HCT116 (cell line): ENCODE measurements around the gene EPB41L4A.

ENCODE experiments used
- CTCF ChIP-seq, 3 experiments: fragments of 200-600 bp in 1 of 3; sonication (generic) in 1 of 3; IDR thresholded peaks in 2 of 3; conservative IDR thresholded peaks in 1 of 3; 2 replicates each; pipeline ENCODE4 v1.5.1; 2012 to 2017; ENCODE audit warnings: low read depth in 2 of 3, low read length in 2 of 3, antibody characterized with exemption in 1 of 3, borderline replicate concordance in 1 of 3, control low read depth in 1 of 3, mild to moderate bottlenecking in 1 of 3, mixed read lengths in 1 of 3, mixed run types in 1 of 3, moderate library complexity in 1 of 3; ENCODE audit not compliant: insufficient read depth in 1 of 3
- POLR2A ChIP-seq: IDR thresholded peaks from 2 replicates; pipeline ENCODE4 v1.7.0; 2011; ENCODE audit warnings: borderline replicate concordance; ENCODE audit not compliant: insufficient read depth, insufficient read length; ENCODE audit errors: extremely low read depth
- TCF7L2 ChIP-seq: IDR thresholded peaks from 2 replicates; pipeline ENCODE4 v1.7.0; 2011; ENCODE audit warnings: borderline replicate concordance, inconsistent platforms; ENCODE audit not compliant: insufficient read depth, insufficient read length; ENCODE audit errors: extremely low read depth
- YY1 ChIP-seq: IDR thresholded peaks from 2 replicates; pipeline ENCODE4 v1.6.1; 2011; ENCODE audit warnings: low read length, low read depth, moderate library complexity, mild to moderate bottlenecking; ENCODE audit not compliant: insufficient replicate concordance; ENCODE audit errors: extremely low read depth

GRCh38 chr5:112138526-112138925, 280.6 kb downstream of the EPB41L4A start:
- TF ChIP-seq CTCF (IDR thresholded peaks at IDR 0.05 in 2 of 3, conservative IDR thresholded peaks at IDR 0.05 in 1 of 3; ENCODE audit: borderline replicate concordance in 1 of 3, insufficient read depth in 1 of 3, low read depth in 2 of 3, low read length in 2 of 3) (no peak), POLR2A (no peak), TCF7L2 (no peak), YY1 (no peak)
